Measurements from ENCODE around the gene LINGO3. TPM values are rescaled to one million over a fixed set of nuclear protein-coding genes. Genes with fewer than 3 reads are reported as not detected.

LINGO3 gene
- total RNA-seq, 1 experiment from 2014 or later = 2.0 TPM

GRCh38 chr19:2308114-2308556 is at the start of gene LINGO3 (continued):
- TF ChIP-seq ZSCAN18 (CRISPR knock-in tag; IDR thresholded peaks at IDR 0.05) (no peak), ARID4B (CRISPR knock-in tag; IDR thresholded peaks at IDR 0.05; ENCODE audit: borderline replicate concordance) (no peak; the same call in 1 of the 2 replicates), IRF2 (CRISPR knock-in tag; IDR thresholded peaks at IDR 0.05; ENCODE audit: borderline replicate concordance, low read depth) (no peak), TEAD1 (CRISPR knock-in tag; IDR thresholded peaks at IDR 0.05) (peak; percentile 90; the same call in 1 of the 2 replicates), ATF3 (CRISPR knock-in tag; conservative IDR thresholded peaks at IDR 0.05) (no peak), ZNF219 (CRISPR knock-in tag; IDR thresholded peaks at IDR 0.05; ENCODE audit: borderline replicate concordance) (no peak), SMAD3 (CRISPR knock-in tag; IDR thresholded peaks at IDR 0.05; ENCODE audit: borderline replicate concordance) (no peak), NR2C2 (CRISPR knock-in tag; IDR thresholded peaks at IDR 0.05) (no peak), SOX15 (CRISPR knock-in tag; IDR thresholded peaks at IDR 0.05) (no peak)
- TF ChIP-seq, protein P1, sequence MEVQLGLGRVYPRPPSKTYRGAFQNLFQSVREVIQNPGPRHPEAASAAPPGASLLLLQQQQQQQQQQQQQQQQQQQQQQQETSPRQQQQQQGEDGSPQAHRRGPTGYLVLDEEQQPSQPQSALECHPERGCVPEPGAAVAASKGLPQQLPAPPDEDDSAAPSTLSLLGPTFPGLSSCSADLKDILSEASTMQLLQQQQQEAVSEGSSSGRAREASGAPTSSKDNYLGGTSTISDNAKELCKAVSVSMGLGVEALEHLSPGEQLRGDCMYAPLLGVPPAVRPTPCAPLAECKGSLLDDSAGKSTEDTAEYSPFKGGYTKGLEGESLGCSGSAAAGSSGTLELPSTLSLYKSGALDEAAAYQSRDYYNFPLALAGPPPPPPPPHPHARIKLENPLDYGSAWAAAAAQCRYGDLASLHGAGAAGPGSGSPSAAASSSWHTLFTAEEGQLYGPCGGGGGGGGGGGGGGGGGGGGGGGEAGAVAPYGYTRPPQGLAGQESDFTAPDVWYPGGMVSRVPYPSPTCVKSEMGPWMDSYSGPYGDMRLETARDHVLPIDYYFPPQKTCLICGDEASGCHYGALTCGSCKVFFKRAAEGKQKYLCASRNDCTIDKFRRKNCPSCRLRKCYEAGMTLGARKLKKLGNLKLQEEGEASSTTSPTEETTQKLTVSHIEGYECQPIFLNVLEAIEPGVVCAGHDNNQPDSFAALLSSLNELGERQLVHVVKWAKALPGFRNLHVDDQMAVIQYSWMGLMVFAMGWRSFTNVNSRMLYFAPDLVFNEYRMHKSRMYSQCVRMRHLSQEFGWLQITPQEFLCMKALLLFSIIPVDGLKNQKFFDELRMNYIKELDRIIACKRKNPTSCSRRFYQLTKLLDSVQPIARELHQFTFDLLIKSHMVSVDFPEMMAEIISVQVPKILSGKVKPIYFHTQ (CRISPR knock-in tag; IDR thresholded peaks at IDR 0.05) = no peak
- TF ChIP-seq, protein P2, sequence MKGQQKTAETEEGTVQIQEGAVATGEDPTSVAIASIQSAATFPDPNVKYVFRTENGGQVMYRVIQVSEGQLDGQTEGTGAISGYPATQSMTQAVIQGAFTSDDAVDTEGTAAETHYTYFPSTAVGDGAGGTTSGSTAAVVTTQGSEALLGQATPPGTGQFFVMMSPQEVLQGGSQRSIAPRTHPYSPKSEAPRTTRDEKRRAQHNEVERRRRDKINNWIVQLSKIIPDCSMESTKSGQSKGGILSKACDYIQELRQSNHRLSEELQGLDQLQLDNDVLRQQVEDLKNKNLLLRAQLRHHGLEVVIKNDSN (CRISPR knock-in tag; IDR thresholded peaks at IDR 0.05) = peak; percentile 68; the same call in 1 of the 2 replicates

DNA sequence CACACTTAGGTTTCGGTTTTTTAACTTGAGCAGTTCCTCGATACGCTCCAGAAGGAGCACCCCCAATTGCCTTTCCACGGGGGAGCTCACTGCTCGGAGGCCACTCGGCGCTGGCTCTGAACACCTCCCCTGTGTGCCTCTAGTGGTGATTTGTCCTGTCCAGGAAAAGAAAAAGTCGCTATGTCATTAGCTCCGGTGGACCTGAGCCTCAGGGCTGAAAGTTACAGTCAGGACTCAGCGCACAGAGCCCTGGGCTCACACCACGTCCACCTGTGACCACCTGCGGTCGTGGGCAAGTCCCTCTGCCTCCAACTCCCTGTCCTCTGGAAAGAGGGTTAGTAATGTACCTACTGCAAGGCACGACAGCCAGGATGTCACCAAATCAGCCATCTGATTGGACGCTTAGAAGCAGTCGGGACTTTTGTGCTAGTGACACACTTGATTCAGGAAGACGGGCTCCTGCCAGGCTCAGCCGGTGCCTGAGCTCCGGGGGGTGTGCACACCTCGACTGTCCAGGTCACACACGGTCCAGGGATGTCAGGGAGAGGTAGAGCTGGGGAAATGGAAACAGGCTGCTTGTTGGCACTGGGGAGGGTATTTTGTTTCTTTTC is 48.2 kb upstream of the LINGO3 start:
- Mint-ChIP-seq H3K4me1 (peaks cover 5% of the 10 kb centered on the region), H3K9me3 (no peaks in the 10 kb centered on the region), H3K27ac (no peak overlapping the region), H3K36me3 (no peaks in the 10 kb centered on the region), H3K4me3 (no peak overlapping the region), H3K27me3 (ENCODE audit: low read depth) (peaks cover 11% of the 10 kb centered on the region)
- ChIA-PET CTCF (interaction anchor here (1.0 to 2.0 kb wide), 3 partner anchors 23 to 36 kb away, joined by 3 to 7 read pairs (median 4); no protein-coding TSS in a partner anchor), POLR2A (interaction anchor here (0.5 kb wide), 1 partner anchor 91 kb away, joined by 3 read pairs; no protein-coding TSS in a partner anchor)
- no peak for TF ChIP-seq ARID4B (CRISPR knock-in tag; IDR thresholded peaks at IDR 0.05; ENCODE audit: borderline replicate concordance)
- no peak for DNase-seq (ENCODE audit: low spot score)
- ATAC-seq = no peak; the same call in 1 of the 2 replicates
